ENCODE data around the gene P2RX1. TPM values are rescaled to one million over a fixed set of nuclear protein-coding genes. Genes with fewer than 3 reads are reported as not detected.

Gene P2RX1
- total and polyA plus RNA-seq, 9 donors, result 2.1 to 8.6 (median 3.0) TPM

DNA sequence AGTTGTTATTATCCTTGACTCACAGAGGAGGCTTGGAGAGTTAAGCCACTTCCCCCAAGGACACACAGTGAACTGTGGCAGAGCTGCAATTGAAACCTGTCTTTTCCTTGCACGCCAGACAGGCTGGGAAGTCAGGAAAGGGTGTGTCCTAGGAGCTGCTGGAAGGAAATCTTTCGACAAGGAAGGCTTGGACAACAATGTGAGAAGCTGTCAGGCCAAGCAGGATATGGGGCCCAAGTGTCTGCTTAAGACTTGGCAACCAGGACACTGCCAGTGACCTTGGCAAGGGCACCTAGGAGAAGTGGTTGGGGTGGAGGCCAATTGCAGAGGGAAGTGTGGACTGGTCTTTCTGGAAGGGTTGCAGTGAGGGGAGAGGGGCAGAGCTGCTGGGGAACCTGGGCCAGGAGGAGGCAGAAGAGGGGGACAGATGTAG lies 21.3 kb downstream of the P2RX1 start:
- Histone ChIP-seq H3K4me3 (ENCODE audit: low read length) (no peak overlapping the region), H3K27ac (ENCODE audit: low read length) (peak overlapping the region; percentile 74), H3K4me1 (ENCODE audit: control insufficient read depth, insufficient read depth, low read length) (peaks cover 59% of the 10 kb centered on the region), H3K9me3 (replicated peaks; ENCODE audit: control insufficient read depth, low read depth, low read length) (no peaks in the 10 kb centered on the region), H3K36me3 (ENCODE audit: control insufficient read depth, insufficient read depth, low read length) (no peaks in the 10 kb centered on the region), H3K27me3 (ENCODE audit: control insufficient read depth, insufficient read depth, low read length) (no peaks in the 10 kb centered on the region)
- 20% methylated on average over 2 of the region's 2 CpGs for WGBS (ENCODE audit: insufficient coverage)
- peak; percentile 69 for DNase-seq

DNA sequence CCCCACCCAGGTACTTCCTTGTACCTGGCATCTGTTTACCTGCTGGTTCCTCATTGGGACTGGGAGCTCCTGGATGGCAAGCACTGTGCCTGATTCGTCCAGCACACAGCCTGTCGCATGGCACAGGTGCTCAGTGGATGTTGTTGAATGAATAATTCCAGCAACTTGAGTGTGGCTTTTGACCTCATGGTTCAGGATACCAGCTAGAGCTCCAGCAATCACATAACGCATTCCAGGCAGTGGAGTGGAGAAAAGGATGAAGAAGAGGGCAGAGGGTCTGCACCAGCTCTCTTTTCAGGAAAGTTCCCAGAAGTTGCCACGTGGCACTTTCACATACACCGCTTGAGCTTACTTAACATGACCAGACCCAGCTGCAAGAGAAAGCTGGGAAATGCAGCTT lies 22.1 kb downstream of the P2RX1 start:
- H3K4me3 ChIP-seq (ENCODE audit: low read length), result no peak overlapping the region
- peaks cover 66% of the 10 kb centered on the region for H3K4me1 ChIP-seq (ENCODE audit: control insufficient read depth, insufficient read depth, low read length)
- WGBS (ENCODE audit: insufficient coverage), result 100% methylated on average over 1 of the region's 5 CpGs
- no peaks in the 10 kb centered on the region for H3K9me3 ChIP-seq (replicated peaks; ENCODE audit: control insufficient read depth, low read depth, low read length)
- no peaks in the 10 kb centered on the region for H3K27me3 ChIP-seq (ENCODE audit: control insufficient read depth, insufficient read depth, low read length)
- DNase-seq, result no peak
- peak overlapping the region; percentile 74 for H3K27ac ChIP-seq (ENCODE audit: low read length)
- no peaks in the 10 kb centered on the region for H3K36me3 ChIP-seq (ENCODE audit: control insufficient read depth, insufficient read depth, low read length)

- H3K36me3 ChIP-seq (ENCODE audit: control insufficient read depth, insufficient read depth, low read length), result no peaks in the 10 kb centered on the region
- DNase-seq, result no peak
- no peaks in the 10 kb centered on the region for H3K27me3 ChIP-seq (ENCODE audit: control insufficient read depth, insufficient read depth, low read length)
- peak overlapping the region; percentile 74 for H3K27ac ChIP-seq (ENCODE audit: low read length)
- 64% methylated on average over 7 of the region's 7 CpGs for WGBS (ENCODE audit: insufficient coverage)
- H3K4me3 ChIP-seq (ENCODE audit: low read length), result peak overlapping the region; percentile 58
- no peaks in the 10 kb centered on the region for H3K9me3 ChIP-seq (replicated peaks; ENCODE audit: control insufficient read depth, low read depth, low read length)
- peaks cover 71% of the 10 kb centered on the region for H3K4me1 ChIP-seq (ENCODE audit: control insufficient read depth, insufficient read depth, low read length)
These were observed 22.5 kb downstream of the P2RX1 start for GRCh38 chr17:3893720-3894116.

DNA sequence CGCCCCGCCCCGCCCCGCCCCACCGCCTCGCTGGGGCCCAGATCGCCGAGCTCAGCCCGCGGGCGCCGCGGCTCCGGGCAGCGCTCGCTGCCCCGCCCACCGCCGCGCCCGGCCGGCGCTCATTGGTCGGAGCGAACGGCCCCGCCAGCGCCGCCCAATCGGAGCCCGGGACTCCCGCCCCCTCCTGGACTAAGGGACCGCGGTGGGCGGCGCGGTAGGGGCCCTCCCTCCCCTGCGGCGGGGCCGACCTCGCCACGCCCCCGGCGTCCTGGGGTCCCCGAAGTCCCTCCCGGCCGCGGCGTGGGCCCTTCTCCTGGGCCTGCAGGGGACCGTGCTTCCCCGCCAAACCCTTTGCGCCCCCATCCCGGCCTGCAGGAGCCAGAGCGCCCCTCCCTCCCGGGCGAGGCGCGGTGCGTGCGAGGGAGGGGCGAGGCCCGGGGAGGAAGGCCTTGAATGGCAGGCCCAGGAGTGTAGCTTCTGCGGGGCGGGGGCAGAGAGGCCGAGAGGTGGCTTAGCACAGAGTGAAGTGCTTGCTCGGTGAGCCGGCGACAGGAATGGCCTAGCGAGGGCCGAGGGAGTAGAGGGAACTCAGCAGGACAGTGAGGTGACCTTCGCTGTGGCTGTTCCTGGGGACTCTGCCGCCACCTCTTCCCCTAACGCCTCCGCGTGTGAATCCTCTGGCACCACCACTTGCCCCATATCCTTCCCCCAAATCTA lies 23.1 kb downstream of the P2RX1 start, which contains the start of gene CAMKK1:
CAMKK1 (minus strand) TSS at position 51 of the 717 bp plus-strand sequence. CDS start 7,366 bp downstream, outside the sequence.
- 3% methylated on average over 68 of the region's 75 CpGs for WGBS (ENCODE audit: insufficient coverage)
- Histone ChIP-seq H3K36me3 (ENCODE audit: control insufficient read depth, insufficient read depth, low read length) (no peaks in the 10 kb centered on the region), H3K4me3 (ENCODE audit: low read length) (peak within 1 kb of the TSS; percentile 58), H3K27ac (ENCODE audit: low read length) (peak within 1 kb of the TSS; percentile 74), H3K4me1 (ENCODE audit: control insufficient read depth, insufficient read depth, low read length) (peaks cover 77% of the 10 kb centered on the region), H3K27me3 (ENCODE audit: control insufficient read depth, insufficient read depth, low read length) (no peaks in the 10 kb centered on the region), H3K9me3 (replicated peaks; ENCODE audit: control insufficient read depth, low read depth, low read length) (no peaks in the 10 kb centered on the region)
- peak; percentile 96 for DNase-seq

DNA sequence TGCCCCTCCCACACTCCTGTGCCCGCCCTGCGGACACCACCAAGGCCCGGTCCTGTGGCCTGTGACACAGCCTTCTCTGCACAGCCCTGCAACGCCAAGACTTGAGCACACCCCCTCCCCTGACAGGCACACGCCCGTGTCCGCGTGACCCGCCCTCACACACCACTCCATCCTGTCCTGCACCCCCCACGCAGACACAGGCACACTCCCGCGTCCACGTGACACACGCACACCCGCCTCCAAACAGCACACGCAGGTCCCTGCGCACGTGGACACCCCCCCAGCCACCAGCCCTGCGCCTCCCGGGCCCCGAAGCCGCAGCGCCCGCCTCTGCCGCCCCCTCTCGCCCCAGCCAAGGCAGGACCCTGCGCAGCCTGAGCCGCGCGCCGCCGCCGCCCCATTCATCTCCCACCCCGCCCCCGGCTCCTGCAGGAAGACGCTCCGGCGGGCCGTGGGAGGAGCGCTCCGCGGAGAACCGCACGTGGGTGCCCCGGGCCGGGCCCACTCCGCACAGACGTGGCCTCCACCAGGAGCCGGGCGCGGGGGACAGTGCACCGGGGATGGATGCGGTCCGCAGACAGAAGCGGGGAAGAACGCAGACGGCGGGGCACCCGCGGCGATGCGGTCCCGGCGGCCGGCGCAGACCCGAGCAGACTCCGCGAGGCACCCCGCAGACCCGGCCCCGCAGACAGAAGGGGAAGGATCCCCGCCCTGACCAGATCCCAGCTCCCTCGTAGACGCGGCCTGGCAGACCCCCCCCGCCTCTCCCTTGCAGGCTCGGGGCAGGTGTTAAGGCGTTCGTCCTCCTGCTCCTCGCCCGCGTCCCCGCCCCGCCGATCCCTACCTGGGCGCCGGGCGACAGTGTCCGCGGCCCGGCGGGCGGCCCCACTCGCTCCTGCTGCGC lies 23.9 kb downstream of the P2RX1 start:
- Histone ChIP-seq H3K27ac (ENCODE audit: low read length) (peak overlapping the region; percentile 20), H3K36me3 (ENCODE audit: control insufficient read depth, insufficient read depth, low read length) (no peaks in the 10 kb centered on the region), H3K9me3 (replicated peaks; ENCODE audit: control insufficient read depth, low read depth, low read length) (no peaks in the 10 kb centered on the region), H3K4me3 (ENCODE audit: low read length) (peak overlapping the region; percentile 53), H3K27me3 (ENCODE audit: control insufficient read depth, insufficient read depth, low read length) (no peaks in the 10 kb centered on the region), H3K4me1 (ENCODE audit: control insufficient read depth, insufficient read depth, low read length) (peaks cover 85% of the 10 kb centered on the region)
- under 1% methylated on average over 93 of the region's 96 CpGs for WGBS (ENCODE audit: insufficient coverage)
- peak; percentile 84 for DNase-seq

- Histone ChIP-seq H3K4me3 (ENCODE audit: low read length) (peak overlapping the region; percentile 53), H3K27me3 (ENCODE audit: control insufficient read depth, insufficient read depth, low read length) (no peaks in the 10 kb centered on the region), H3K36me3 (ENCODE audit: control insufficient read depth, insufficient read depth, low read length) (no peaks in the 10 kb centered on the region), H3K9me3 (replicated peaks; ENCODE audit: control insufficient read depth, low read depth, low read length) (no peaks in the 10 kb centered on the region), H3K27ac (ENCODE audit: low read length) (peak overlapping the region; percentile 20), H3K4me1 (ENCODE audit: control insufficient read depth, insufficient read depth, low read length) (peaks cover 90% of the 10 kb centered on the region)
- WGBS (ENCODE audit: insufficient coverage), result 23% methylated on average over 10 of the region's 12 CpGs
- DNase-seq, result no peak
These were observed 24.6 kb downstream of the P2RX1 start for GRCh38 chr17:3891626-3892094.

- WGBS (ENCODE audit: insufficient coverage), result 43% methylated on average over 2 of the region's 4 CpGs
- Histone ChIP-seq H3K4me3 (ENCODE audit: low read length) (no peak overlapping the region), H3K4me1 (ENCODE audit: control insufficient read depth, insufficient read depth, low read length) (peaks cover 87% of the 10 kb centered on the region), H3K36me3 (ENCODE audit: control insufficient read depth, insufficient read depth, low read length) (no peaks in the 10 kb centered on the region), H3K9me3 (replicated peaks; ENCODE audit: control insufficient read depth, low read depth, low read length) (no peaks in the 10 kb centered on the region), H3K27ac (ENCODE audit: low read length) (no peak overlapping the region), H3K27me3 (ENCODE audit: control insufficient read depth, insufficient read depth, low read length) (no peaks in the 10 kb centered on the region)
- DNase-seq, result no peak
These were observed 25.4 kb downstream of the P2RX1 start for GRCh38 chr17:3890878-3891219.

DNA sequence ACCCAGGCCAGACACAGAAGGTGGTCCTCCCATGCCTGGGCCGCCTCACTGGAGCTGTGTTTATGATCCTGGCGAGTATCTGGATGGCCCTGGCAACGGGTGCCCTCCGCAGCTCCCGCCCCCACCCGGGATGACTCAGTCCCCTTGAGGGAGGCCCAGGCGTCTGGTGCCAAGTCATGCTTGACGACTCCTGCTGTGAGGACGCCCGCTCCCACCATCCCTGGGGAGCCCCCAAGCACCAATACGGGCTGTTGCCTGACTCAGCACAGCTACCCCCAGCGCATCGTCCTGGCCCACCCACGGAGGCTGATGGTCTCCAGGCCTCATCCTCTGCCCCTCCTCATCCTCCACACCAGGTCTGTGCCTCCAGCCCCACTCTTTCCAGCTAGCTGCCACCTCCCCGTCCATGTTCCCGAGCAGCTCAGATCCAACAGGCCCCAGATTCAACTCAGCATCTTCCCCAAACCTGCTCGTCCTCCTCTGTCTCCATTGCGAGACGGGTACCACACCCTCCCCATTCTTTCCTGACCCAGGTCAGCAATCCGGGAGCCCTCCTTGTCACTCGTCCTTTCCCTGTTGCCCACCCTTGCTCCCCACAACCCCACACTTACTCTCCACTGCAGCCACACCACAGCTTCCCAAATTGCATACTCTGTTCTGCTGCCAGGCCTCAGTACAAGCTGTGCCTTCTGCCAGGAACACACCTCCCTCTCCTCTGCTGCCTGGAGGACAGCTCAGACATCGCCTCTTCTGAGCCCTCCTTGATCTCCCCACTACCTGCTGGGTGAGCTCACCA lies 26.0 kb downstream of the P2RX1 start:
- H3K4me1 ChIP-seq (ENCODE audit: control insufficient read depth, insufficient read depth, low read length), result peaks cover 89% of the 10 kb centered on the region
- peak overlapping the region; percentile 42 for H3K27ac ChIP-seq (ENCODE audit: low read length)
- no peaks in the 10 kb centered on the region for H3K9me3 ChIP-seq (replicated peaks; ENCODE audit: control insufficient read depth, low read depth, low read length)
- peak; percentile 63 for DNase-seq
- 33% methylated on average over 19 of the region's 22 CpGs for WGBS (ENCODE audit: insufficient coverage)
- peaks cover 3% of the 10 kb centered on the region for H3K36me3 ChIP-seq (ENCODE audit: control insufficient read depth, insufficient read depth, low read length)
- no peak overlapping the region for H3K4me3 ChIP-seq (ENCODE audit: low read length)
- no peaks in the 10 kb centered on the region for H3K27me3 ChIP-seq (ENCODE audit: control insufficient read depth, insufficient read depth, low read length)

DNA sequence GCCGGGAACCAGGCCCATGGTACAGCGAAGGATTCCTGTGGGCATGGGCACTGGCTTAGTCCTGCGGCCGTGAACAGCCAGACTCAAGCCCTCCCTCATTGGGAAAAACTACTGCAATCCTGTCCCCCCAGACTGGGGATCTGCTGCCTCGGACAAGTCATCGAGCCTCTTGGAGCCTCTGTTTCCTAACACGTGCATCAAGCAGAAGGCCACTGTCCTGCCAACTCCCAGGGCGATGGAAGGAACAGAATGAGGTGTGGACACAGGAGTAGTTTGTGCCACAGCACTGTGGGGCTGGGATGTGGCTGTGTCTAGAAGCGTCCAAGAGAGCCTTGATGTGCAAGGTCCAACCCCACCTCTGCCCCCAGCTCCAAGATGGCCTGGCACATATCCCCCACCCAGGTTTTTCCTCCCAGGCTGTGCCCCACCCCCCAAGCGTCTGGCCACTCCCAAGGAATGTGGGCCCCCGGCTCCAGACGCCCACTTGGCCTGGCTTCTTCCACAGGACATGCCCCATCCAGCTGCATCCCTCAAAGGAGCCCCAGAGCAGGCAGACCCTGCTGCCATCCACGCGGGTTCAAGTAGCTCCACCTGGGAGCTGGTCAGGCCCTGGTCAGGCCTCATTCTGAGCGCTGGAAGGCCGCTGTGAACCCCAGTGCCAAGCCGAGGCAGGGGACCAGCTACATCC lies 26.8 kb downstream of the P2RX1 start:
- peaks cover 81% of the 10 kb centered on the region for H3K4me1 ChIP-seq (ENCODE audit: control insufficient read depth, insufficient read depth, low read length)

More for the DNA sequence above, 26.8 kb downstream of the P2RX1 start:
- WGBS (ENCODE audit: insufficient coverage), result 61% methylated on average over 15 of the region's 17 CpGs
- Histone ChIP-seq H3K27ac (ENCODE audit: low read length) (peak overlapping the region; percentile 94), H3K27me3 (ENCODE audit: control insufficient read depth, insufficient read depth, low read length) (peaks cover 2% of the 10 kb centered on the region), H3K9me3 (replicated peaks; ENCODE audit: control insufficient read depth, low read depth, low read length) (no peaks in the 10 kb centered on the region), H3K36me3 (ENCODE audit: control insufficient read depth, insufficient read depth, low read length) (peaks cover 11% of the 10 kb centered on the region), H3K4me3 (ENCODE audit: low read length) (no peak overlapping the region)
- DNase-seq, result peak; percentile 48

Measured in muscle of leg (tissue), 11 donors.